ENCODE measurements around the gene WDR18.

DNA sequence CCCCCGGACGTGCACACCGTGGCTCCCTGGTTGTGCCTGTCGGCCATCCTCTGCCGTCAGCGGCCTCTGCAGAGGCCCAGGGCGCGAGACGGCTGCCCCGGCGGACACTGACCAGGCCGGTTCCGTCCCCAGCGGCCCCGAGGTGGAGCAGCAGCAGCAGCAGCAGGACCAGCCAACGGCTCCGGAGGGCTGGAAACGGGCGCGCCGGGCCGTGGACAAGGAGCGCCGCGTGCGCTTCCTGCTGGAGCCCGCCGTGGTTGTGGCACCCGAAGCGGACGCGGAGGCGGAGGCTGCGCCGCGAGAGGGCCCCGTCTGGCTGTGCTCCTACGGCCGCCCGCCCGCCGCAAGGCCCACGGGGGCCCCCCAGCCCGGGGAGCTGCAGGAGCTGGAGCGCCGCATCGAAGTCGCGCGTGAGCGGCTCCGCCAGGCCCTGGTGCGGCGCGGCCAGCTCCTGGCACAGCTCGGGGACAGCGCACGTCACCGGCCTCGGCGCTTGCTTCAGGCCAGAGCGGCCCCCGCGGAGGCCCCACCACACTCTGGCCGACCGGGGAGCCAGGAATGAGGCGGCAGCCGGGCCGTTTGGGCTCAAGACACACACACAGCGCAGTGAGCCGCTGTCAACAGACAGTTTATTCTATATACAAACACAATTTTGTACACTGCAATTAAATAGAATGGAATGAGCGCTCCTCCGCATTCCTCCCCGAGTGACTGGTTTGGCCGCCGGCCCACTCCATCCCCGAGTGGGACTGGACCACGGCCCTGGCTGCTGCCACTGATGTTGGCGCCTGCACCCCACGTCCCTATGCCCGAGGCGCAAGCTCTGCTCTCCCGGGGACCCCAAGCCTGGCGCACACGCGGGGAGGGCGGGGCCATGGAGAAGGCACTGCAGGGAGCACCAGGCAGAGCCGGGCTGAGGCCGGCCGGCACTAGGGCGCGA, 25.2 kb downstream of the WDR18 start:
- TF ChIP-seq ZNF274 (IDR thresholded peaks at IDR 0.05; ENCODE audit: low read depth, low read length) (no peak), POLR2AphosphoS5 (IDR thresholded peaks at IDR 0.05; ENCODE audit: low read depth, low read length) (no peak), JUND (IDR thresholded peaks at IDR 0.05) (no peak), EZH2 (IDR thresholded peaks at IDR 0.05) (no peak), EZH2phosphoT487 (IDR thresholded peaks at IDR 0.05; ENCODE audit: borderline replicate concordance) (no peak), CEBPB (IDR thresholded peaks at IDR 0.05; ENCODE audit: low read depth) (no peak), ELF1 (IDR thresholded peaks at IDR 0.05; ENCODE audit: borderline replicate concordance, low read depth) (no peak)
- TF ChIP-seq, protein P1, sequence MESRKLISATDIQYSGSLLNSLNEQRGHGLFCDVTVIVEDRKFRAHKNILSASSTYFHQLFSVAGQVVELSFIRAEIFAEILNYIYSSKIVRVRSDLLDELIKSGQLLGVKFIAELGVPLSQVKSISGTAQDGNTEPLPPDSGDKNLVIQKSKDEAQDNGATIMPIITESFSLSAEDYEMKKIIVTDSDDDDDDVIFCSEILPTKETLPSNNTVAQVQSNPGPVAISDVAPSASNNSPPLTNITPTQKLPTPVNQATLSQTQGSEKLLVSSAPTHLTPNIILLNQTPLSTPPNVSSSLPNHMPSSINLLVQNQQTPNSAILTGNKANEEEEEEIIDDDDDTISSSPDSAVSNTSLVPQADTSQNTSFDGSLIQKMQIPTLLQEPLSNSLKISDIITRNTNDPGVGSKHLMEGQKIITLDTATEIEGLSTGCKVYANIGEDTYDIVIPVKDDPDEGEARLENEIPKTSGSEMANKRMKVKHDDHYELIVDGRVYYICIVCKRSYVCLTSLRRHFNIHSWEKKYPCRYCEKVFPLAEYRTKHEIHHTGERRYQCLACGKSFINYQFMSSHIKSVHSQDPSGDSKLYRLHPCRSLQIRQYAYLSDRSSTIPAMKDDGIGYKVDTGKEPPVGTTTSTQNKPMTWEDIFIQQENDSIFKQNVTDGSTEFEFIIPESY (IDR thresholded peaks at IDR 0.05; ENCODE audit: extremely low read depth, insufficient replicate concordance, low read length), result no peak
- TF ChIP-seq, protein P2, sequence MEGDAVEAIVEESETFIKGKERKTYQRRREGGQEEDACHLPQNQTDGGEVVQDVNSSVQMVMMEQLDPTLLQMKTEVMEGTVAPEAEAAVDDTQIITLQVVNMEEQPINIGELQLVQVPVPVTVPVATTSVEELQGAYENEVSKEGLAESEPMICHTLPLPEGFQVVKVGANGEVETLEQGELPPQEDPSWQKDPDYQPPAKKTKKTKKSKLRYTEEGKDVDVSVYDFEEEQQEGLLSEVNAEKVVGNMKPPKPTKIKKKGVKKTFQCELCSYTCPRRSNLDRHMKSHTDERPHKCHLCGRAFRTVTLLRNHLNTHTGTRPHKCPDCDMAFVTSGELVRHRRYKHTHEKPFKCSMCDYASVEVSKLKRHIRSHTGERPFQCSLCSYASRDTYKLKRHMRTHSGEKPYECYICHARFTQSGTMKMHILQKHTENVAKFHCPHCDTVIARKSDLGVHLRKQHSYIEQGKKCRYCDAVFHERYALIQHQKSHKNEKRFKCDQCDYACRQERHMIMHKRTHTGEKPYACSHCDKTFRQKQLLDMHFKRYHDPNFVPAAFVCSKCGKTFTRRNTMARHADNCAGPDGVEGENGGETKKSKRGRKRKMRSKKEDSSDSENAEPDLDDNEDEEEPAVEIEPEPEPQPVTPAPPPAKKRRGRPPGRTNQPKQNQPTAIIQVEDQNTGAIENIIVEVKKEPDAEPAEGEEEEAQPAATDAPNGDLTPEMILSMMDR (IDR thresholded peaks at IDR 0.05 in 2 of 3, conservative IDR thresholded peaks at IDR 0.05 in 1 of 3; ENCODE audit: borderline replicate concordance in 1 of 3, insufficient read depth in 1 of 3, low read depth in 2 of 3, low read length in 2 of 3), result no peak

Measured in HCT116 (cell line).